ENCODE results near the gene NRIP3.
"Not testable (repeated sequence)": the region's sequence is repeated elsewhere in the genome, so short reads cannot be mapped to it uniquely, and the experiment has no call there.

Gene NRIP3

GRCh38 chr11:9014826-9015225, 11.0 kb upstream of the NRIP3 start:
- DNase-seq: no peak

GRCh38 chr11:9013373-9013772, 9.6 kb upstream of the NRIP3 start:
- no peak for DNase-seq

- DNase-seq: not testable (repeated sequence)
Measured at GRCh38 chr11:9009538-9009937, 5.7 kb upstream of the NRIP3 start.

GRCh38 chr11:9008661-9009060, 4.9 kb upstream of the NRIP3 start:
- no peak for DNase-seq

- no peak for DNase-seq
Measured at GRCh38 chr11:9008011-9008550, 4.3 kb upstream of the NRIP3 start.

- DNase-seq: no peak
Measured at GRCh38 chr11:9005087-9005486, 1.3 kb upstream of the NRIP3 start.

GRCh38 chr11:9004183-9004926, 554 bp upstream of the NRIP3 start:
- peak; percentile 13 for DNase-seq

- DNase-seq: peak; percentile 23
Measured at GRCh38 chr11:9002920-9003572, 755 bp downstream of the NRIP3 start.

- DNase-seq: peak; percentile 53
Measured at GRCh38 chr11:9001736-9002135, 2.1 kb downstream of the NRIP3 start.

GRCh38 chr11:8998017-8998416, 5.8 kb downstream of the NRIP3 start:
- no peak for DNase-seq

- no peak for DNase-seq
Measured at GRCh38 chr11:8997451-8997850, 6.3 kb downstream of the NRIP3 start.

GRCh38 chr11:8989453-8989852, 14.3 kb downstream of the NRIP3 start:
- DNase-seq: no peak

- DNase-seq: no peak
Measured at GRCh38 chr11:8988329-8989234, 15.2 kb downstream of the NRIP3 start.

- DNase-seq: no peak
Measured at GRCh38 chr11:8987446-8987845, 16.4 kb downstream of the NRIP3 start.

- not testable (repeated sequence) for DNase-seq
Measured at GRCh38 chr11:8986772-8987171, 17.0 kb downstream of the NRIP3 start.

GRCh38 chr11:8985462-8985861, 18.3 kb downstream of the NRIP3 start:
- DNase-seq: no peak

- no peak for DNase-seq
Measured at GRCh38 chr11:8983552-8983951, 20.2 kb downstream of the NRIP3 start.

- no peak for DNase-seq
Measured at GRCh38 chr11:8980485-8980884, 23.3 kb downstream of the NRIP3 start.

- DNase-seq: not testable (repeated sequence)
Measured at GRCh38 chr11:8979365-8979764, 24.4 kb downstream of the NRIP3 start.

- no peak for DNase-seq
Measured at GRCh38 chr11:8973121-8973520, 30.7 kb downstream of the NRIP3 start.

GRCh38 chr11:8971924-8972316, 31.9 kb downstream of the NRIP3 start:
- DNase-seq: no peak

- no peak for DNase-seq
Measured at GRCh38 chr11:8971196-8971923, 32.4 kb downstream of the NRIP3 start.

GRCh38 chr11:8967184-8967583, 36.6 kb downstream of the NRIP3 start:
- no peak for DNase-seq
